Activated T-helper 1 cell treated with Interleukin-2 at 50 U/mL for 16 hours (primary cell): Measurements from ENCODE around the gene YWHAB.
A peak's percentile ranks its signal among the peaks of the same experiment; 100 is the strongest.
"Not testable (repeated sequence)": the region's sequence is repeated elsewhere in the genome, so short reads cannot be mapped to it uniquely, and the experiment has no call there.

Source experiments
- DNase-seq: peaks from one replicate; pipeline ENCODE4 v3.0.0-alpha.2; 2020; ENCODE audit warnings: low read depth

YWHAB gene

GRCh38 chr20:44869471-44869870 is 16.0 kb upstream of the YWHAB start:
- DNase-seq = no peak

DNA sequence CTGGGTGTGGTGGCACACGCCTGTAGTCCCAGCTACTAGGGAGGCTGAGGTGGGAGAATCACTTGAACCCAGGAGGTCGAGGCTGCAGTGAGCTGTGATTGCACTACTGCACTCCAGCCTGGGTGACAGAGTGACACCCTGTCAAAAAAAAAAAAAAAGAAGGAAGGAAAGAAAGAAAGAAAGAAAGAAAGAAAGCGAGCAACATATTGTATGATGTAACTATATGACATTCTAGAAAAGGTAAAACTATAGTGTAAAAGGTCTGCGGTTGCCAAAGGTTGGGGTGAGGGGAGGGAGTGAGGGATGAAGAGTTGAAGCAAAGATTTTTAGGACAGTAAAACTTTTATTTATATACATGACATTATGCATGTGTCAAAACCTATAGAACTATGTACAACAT is 3.1 kb upstream of the YWHAB start:
- DNase-seq = not testable (repeated sequence)

GRCh38 chr20:44883214-44883902 is 2.1 kb upstream of the YWHAB start:
- no peak for DNase-seq

DNA sequence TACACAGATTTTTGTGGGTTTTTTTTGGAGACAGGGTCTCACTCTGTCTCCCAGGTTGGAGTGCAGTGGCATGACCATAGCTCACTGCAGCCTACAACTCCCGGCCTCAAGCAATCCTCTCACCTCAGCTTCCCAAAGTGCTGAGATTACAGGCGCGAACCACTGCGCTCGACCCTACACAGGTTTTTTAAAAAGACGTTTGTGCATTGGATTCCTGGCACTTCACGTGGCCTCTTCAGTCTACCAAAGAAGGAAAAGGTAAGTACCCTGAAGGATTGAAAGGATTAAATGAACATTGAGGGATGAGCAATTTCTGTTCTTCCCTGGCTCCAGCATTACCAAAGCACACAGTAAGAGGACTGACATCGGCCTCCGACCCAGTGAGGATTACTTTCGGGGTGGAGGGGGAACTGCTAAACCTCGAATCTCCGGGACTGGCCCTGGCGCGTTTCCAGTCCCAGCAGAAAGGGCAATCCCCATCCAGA is 556 bp upstream of the YWHAB start:
- DNase-seq = no peak

GRCh38 chr20:44886266-44886651 is 754 bp downstream of the YWHAB start:
- DNase-seq = no peak

- DNase-seq = no peak
Observed at GRCh38 chr20:44886828-44887227, 1.3 kb downstream of the YWHAB start.

- DNase-seq = no peak
Observed at GRCh38 chr20:44887466-44887865, 2.0 kb downstream of the YWHAB start.

GRCh38 chr20:44888226-44889103 is 3.0 kb downstream of the YWHAB start:
- no peak for DNase-seq

GRCh38 chr20:44891826-44892225 is 6.3 kb downstream of the YWHAB start:
- DNase-seq = no peak

DNA sequence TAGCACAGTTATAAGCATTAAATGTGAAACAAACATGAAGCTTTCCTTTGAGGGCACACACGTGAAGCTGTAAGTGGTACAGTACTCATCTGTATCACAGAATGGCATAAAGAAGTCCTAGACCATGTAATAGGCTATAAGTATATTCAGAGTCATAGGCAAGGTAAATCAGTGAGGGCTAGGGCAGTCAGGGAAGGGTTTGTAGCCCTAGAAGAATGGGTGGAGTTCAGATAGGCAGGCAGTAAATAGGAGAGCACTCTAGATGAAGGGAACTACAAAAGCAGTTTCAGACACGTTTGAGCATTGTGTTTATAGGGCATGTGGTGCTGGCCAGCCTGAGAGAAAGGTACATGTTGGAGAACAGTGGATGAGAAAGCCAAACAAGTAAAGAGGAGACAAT is 9.5 kb downstream of the YWHAB start:
- DNase-seq = no peak

- no peak for DNase-seq
Observed at GRCh38 chr20:44896583-44896982, 11.1 kb downstream of the YWHAB start.

DNA sequence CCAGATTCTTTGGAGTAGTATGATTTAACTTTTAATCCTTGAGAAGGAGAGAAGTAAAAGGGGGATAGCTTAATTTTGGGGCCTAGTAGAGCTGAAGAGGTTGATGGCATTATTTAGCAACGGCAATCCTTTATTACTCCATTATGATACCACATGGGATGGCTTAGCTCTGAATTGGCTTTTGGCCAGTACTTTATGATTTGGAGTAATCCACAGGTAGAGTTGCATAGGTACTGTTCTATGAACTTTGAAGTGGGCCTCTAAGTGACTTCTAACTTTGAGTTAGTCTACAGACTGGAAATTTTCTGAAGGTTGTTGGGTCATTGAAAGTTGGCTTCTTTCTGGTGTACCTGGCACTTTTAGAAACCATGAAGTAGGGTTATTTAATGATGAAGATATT is 11.6 kb downstream of the YWHAB start:
- no peak for DNase-seq

DNA sequence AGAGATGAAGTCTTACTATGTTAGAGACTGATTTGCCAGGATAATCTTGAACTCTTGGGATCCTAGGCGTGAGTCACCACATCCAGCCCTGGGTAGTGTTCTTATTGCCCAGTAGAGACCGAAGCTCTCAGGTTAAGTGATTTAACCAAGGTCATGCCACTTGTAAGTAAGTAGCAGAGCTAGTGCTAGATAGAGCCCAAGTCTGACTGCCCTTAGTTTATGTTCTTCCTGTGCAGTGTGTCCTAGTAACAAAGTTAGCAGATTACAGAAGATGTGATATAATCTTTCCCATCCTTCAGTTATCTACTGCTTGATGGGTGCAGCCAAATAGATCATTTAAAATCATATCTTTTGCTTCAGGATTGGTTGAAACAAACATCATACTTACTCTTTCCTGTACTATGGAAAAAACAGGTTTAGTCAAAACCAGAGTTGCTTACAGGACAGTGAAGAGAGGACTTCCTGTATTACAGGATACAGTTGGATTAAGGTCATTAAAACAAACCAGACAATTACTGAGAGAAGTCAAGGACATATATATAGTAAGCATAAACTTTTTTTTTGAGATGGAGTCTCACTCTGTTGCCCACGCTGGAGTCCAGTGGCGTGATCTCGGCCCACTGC is 14.8 kb downstream of the YWHAB start:
- no peak for DNase-seq

GRCh38 chr20:44901974-44902373 is 16.5 kb downstream of the YWHAB start:
- DNase-seq = no peak

GRCh38 chr20:44904377-44904776 is 18.9 kb downstream of the YWHAB start:
- DNase-seq = no peak

DNA sequence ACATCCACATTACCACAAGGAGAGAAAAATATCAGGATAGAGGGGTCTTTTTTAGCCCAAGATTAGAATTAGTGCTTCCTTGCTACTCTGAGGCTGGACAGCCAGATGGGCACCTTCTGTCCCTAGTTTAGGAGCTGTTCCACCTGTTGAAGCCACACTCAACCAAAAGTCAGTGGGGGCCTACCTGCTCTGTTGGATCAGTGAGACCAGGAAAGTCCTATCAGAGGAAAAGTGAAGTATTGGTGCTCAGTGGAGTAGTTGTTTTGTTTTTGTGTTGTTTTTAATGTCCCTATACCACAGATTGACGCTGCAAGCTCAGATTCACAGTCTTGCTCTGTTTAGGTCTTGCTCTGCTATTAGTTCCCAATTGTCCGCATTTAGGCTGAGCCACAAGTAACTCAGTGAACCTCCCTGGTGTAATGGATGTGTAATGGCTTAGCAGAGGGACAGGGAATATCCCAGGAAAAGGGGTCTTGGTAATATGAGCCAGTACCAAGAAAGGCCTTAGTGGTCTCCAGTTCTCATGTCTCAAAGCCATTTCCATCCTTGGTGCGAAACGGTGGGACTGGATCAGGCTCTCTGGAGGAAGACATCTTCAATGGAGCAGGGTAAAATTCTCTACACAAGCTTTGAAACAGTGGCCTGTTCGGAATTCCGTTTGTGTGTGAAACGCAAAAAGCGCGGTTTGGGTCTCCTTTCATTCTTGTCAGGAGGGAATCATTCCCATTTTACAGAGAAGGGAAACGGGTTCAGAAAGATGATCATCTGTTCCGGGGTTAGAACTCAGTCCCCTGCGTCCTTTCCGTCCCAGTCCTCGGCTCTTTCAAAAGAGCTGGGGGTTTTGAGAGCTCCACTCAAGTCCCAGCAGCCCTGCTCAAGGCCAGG is 23.7 kb downstream of the YWHAB start:
- DNase-seq = no peak

GRCh38 chr20:44909872-44910689 is 24.6 kb downstream of the YWHAB start, which contains the start of gene PABPC1L:
Gene PABPC1L (plus strand): TSS chr20:44910060. CDS start chr20:44910144, 84 bp downstream.
- peak; percentile 66 for DNase-seq

DNA sequence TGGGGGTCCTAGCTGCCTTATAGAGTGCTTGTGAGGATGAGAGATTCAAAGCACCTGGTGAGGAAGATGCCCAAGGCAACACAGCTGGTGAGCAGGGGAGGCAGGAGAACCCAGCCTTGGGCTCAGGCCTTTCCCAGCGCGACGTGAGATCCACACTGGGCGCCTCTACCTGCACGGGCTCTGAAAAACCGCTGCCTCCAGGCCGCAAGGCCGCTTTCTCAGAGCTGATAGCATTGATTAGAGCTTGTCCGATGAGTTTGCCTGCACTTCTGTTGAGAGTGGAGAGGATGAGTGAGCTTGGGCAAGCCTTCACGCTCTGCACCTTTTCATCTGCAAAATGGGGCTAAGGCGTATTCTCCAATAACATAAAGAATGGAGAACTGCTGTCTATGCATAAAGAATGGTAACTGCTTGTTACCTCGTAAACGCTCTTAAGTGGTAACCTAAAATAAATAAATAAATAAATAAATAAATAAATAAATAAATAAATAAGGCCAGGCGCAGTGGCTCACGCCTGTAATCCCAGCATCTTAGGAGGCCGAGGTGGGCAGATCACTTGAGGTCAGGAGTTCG is 25.3 kb downstream of the YWHAB start:
- DNase-seq = no peak

DNA sequence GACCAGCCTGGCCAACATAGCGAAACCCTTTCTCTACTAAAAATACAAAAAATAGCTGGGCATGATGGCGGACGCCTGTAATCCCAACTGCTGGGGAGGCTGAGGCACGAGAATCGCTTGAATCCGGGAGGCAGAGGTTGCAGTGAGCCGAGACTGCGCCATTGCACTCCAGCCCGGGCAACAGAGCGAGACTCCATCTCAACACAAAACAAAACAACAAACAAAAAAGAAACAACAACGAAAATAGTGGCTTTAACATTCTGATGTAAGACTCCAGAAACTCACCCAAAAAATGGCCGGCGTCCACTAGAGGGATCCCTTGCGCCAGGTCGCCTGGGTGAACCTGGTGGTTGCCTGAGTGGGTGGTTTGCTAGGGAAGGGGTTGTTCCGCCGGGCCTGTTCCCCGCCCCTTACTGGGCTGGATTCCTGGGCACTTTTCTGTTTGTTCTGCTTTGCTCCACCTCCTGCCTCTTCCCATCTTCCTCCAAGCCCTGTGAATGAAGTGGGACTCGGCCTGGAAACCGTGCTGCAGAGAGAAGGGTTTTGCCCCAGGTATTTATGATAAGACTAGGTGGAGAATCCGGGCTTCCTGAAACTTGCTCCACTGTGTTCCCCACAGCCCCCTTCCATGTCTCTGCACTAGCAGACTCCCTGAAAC is 25.9 kb downstream of the YWHAB start:
- DNase-seq = peak; percentile 15

- DNase-seq = no peak
Observed at GRCh38 chr20:44912189-44912588, 26.7 kb downstream of the YWHAB start.
